ENCODE results near the gene INKA1. TPM values are rescaled to one million over a fixed set of nuclear protein-coding genes. Genes with fewer than 3 reads are reported as not detected.
"Not testable (repeated sequence)": the region's sequence is repeated elsewhere in the genome, so short reads cannot be mapped to it uniquely, and the experiment has no call there.

INKA1 gene
- total and polyA plus RNA-seq, 7 experiments from 2014 or later, result 0.65 to 2.2 (median 1.6) TPM

DNA sequence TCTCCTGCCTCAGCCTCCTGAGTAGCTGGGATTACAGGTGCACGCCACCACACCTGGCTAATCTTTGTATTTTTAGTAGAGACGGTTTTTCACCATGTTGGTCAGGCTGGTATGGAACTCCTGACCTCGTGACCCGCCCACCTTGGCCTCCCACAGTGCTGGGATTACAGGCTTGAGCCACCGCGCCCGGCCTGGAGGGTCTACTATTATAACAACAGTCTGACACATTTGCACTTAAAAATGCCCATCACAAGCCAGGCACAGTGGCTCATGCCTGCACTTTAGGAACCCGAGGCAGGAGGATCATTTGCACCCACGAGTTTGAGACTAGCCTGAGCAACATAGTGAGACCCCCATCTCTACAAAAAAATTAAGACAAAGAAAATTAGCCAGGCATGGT is 20.8 kb upstream of the INKA1 start:
- ATAC-seq; H3K27me3 ChIP-seq (ENCODE audit: control insufficient read depth in 2 of 2, insufficient read depth in 2 of 2, low read length in 2 of 2); H3K4me3 ChIP-seq (ENCODE audit: low read length); H3K9me3 Mint-ChIP-seq; H3K27me3 Mint-ChIP-seq; H3K27ac ChIP-seq (ENCODE audit: low read depth, low read length); DNase-seq; H3K9me3 ChIP-seq (ENCODE audit: control insufficient read depth in 2 of 3, low read length in 3 of 3); intact Hi-C loops (cut with micrococcal nuclease): not testable (repeated sequence)
- H3K4me3 Mint-ChIP-seq, result peak overlapping the region in 5 of 10 donors; percentile 6 to 61 (median 25)
- Histone ChIP-seq H3K36me3 (ENCODE audit: control insufficient read depth in 2 of 3, insufficient read depth in 3 of 3, low read length in 3 of 3) (peaks cover 0 to 14% (median 0%) of the 10 kb centered on the region in 3 experiments), H3K4me1 (ENCODE audit: control insufficient read depth in 2 of 2, insufficient read depth in 2 of 2, low read length in 2 of 2) (peaks cover 15 to 19% of the 10 kb centered on the region in 2 donors)
- H3K27ac Mint-ChIP-seq, result peak overlapping the region in 2 of 9 donors; percentile 5 to 80
- peaks cover 0 to 24% (median 11%) of the 10 kb centered on the region in 5 donors for H3K36me3 Mint-ChIP-seq
- ChIA-PET CTCF (interaction anchor here (0.7 to 1.5 kb wide), 3 partner anchors 19 to 58 kb away, joined by 3 to 5 read pairs (median 4); no protein-coding TSS in a partner anchor), POLR2A (interaction anchor here (1.3 kb wide), 1 partner anchor 58 kb away, joined by 3 read pairs; the partner anchor contains the start of gene GMPPB)
- peaks cover 37 to 72% (median 50%) of the 10 kb centered on the region in 7 donors for H3K4me1 Mint-ChIP-seq

DNA sequence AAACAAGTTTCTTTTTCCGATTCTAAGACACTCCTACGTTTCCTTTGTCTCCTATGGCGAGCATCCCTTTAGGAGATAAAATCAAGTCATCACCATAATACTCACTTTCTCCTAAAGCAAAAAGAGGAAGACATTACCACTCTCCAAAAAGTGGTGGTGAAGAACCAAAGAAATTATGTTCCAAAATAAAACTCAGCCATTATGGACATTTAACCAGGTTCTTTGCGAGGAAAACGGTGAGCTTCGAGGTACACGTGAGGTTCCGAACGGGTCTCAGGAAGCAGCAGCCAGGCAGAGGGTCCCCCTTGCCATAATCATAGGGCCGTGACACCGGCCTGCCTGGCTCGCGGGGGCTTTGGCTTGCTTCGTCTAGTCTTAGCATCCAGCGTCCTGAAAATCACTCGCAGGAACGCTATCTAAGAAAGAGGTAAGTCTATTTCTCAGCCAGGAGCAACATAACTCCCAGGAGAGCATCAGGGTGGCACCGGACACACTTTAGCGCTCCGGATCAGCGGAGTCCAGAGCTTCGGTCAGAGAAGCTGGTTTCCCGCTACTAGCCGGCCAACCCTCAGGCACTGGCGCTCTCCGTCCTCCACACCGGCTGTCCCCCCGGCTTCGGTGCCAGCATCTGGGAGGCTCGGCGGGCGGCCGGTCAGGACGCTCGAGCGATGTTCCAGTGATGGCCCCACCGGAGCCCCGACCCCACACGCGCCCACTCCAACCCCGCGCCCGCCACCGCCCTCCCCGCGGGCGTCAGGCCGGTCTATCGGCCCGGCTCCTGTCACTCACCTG is 17.3 kb upstream of the INKA1 start:
- peaks cover 0 to 4% (median 0%) of the 10 kb centered on the region in 11 donors for H3K9me3 Mint-ChIP-seq
- ChIA-PET CTCF (interaction anchor here (0.6 to 2.1 kb wide), 2 partner anchors 17 to 232 kb away, joined by 3 to 10 read pairs; partner anchors contain the start of gene INKA1), POLR2A (interaction anchor here (0.6 to 4.1 kb wide), 8 partner anchors 11 to 107 kb away, joined by 3 to 25 read pairs (median 4); partner anchors contain the start of genes AMIGO3, GMPPB and INKA1)
- H3K27me3 Mint-ChIP-seq, result peaks cover 0 to 6% (median 0%) of the 10 kb centered on the region in 5 donors
- DNase-seq, result peak in 4 of 9 donors; percentile 39 to 44 (median 40)
- H3K4me1 Mint-ChIP-seq, result peaks cover 21 to 56% (median 39%) of the 10 kb centered on the region in 7 donors
- H3K36me3 ChIP-seq (ENCODE audit: control insufficient read depth in 2 of 3, insufficient read depth in 3 of 3, low read length in 3 of 3), result peaks cover 0 to 12% (median 0%) of the 10 kb centered on the region in 3 experiments
- ATAC-seq, result peak; percentile 27
- H3K4me1 ChIP-seq (ENCODE audit: control insufficient read depth in 2 of 2, insufficient read depth in 2 of 2, low read length in 2 of 2), result peaks cover 12% of the 10 kb centered on the region in 2 donors
- H3K27ac Mint-ChIP-seq, result peak overlapping the region; percentile 82 to 100 (median 93)
- H3K4me3 Mint-ChIP-seq, result peak overlapping the region; percentile 91 to 99 (median 94)
- H3K9me3 ChIP-seq (ENCODE audit: control insufficient read depth in 2 of 3, low read length in 3 of 3), result no peaks in the 10 kb centered on the region
- H3K36me3 Mint-ChIP-seq, result peaks cover 0 to 16% (median 4%) of the 10 kb centered on the region in 5 donors
- peak overlapping the region; percentile 95 for H3K27ac ChIP-seq (ENCODE audit: low read depth, low read length)
- intact Hi-C loops (cut with micrococcal nuclease), result loop anchor here (1.0 to 5.0 kb wide), 12 partner anchors 17 to 514 kb away; partner anchors contain the start of genes GMPPB (in 2 of the 2), AMIGO3 (in 1 of the 2), APEH (in 1 of the 2) and DAG1 (in 1 of the 2)
- H3K27me3 ChIP-seq (ENCODE audit: control insufficient read depth in 2 of 2, insufficient read depth in 2 of 2, low read length in 2 of 2), result no peaks in the 10 kb centered on the region
- peak overlapping the region; percentile 80 for H3K4me3 ChIP-seq (ENCODE audit: low read length)

DNA sequence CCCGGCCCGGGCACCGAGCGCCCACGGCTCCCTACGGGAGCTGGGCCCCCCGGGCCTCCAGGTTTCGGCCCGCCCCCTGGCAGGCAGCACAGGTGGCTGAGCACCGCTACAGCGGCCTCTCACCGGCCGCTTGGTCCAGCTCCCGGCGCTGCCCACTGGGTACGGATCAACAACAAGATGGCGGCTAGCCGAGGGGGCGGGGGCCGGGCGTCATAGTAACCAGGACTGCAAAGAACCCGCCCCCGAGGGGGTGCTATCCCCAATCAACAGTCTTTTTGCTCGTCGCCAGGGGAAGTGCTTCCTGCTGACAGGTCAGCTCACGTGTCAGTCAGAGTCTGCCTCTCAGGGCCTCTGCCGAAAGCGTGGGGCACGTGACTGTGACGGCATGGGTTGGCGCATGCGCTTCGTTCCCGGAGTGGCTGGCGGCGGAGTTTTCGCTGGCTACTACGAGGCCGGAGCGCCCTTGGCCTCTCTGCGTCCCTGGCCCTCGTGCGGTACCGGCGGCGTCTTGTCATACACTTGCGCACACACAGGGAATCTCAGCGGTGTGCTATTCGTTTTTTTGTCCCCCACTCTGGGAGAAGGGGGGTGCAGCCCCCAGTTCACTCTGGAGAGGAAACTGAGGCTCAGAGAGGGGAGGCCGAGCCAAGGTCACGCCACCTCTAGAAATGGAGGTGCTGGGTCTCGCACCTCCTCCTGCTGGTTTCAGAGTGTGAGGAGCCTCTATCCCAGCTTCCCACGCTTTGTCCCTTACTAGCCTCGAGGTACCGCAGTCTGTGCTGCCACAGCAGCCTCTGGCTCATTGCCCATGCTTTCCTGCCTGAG is 16.5 kb upstream of the INKA1 start, which contains the start of gene IP6K1:
Gene IP6K1 (minus strand): TSS at position 186 of the 825 bp plus-strand sequence. CDS start 38,502 bp downstream, outside the sequence.
- Histone ChIP-seq H3K27me3 (ENCODE audit: control insufficient read depth in 2 of 2, insufficient read depth in 2 of 2, low read length in 2 of 2) (no peaks in the 10 kb centered on the region), H3K36me3 (ENCODE audit: control insufficient read depth in 2 of 3, insufficient read depth in 3 of 3, low read length in 3 of 3) (peaks cover 0 to 9% (median 0%) of the 10 kb centered on the region in 3 experiments), H3K27ac (ENCODE audit: low read depth, low read length) (peak within 1 kb of the TSS; percentile 95), H3K4me1 (ENCODE audit: control insufficient read depth in 2 of 2, insufficient read depth in 2 of 2, low read length in 2 of 2) (peaks cover 9 to 12% of the 10 kb centered on the region in 2 donors), H3K4me3 (ENCODE audit: low read length) (peak within 1 kb of the TSS; percentile 80), H3K9me3 (ENCODE audit: control insufficient read depth in 2 of 3, low read length in 3 of 3) (no peaks in the 10 kb centered on the region)
- peaks cover 0 to 14% (median 0%) of the 10 kb centered on the region in 5 donors for H3K36me3 Mint-ChIP-seq
- H3K27me3 Mint-ChIP-seq, result peaks cover 0 to 6% (median 0%) of the 10 kb centered on the region in 5 donors
- POLR2A ChIA-PET, result interaction anchor here (0.6 to 4.1 kb wide), 10 partner anchors 12 to 513 kb away, joined by 3 to 25 read pairs (median 4); partner anchors contain the start of genes AMIGO3, GMPPB, HYAL3 and INKA1
- DNase-seq (peak; percentile 90 to 100 (median 99)), ATAC-seq (peak; percentile 99)
- H3K27ac Mint-ChIP-seq, result peak within 1 kb of the TSS; percentile 96 to 100 (median 99)
- CTCF ChIA-PET, result interaction anchor here (1.0 to 2.1 kb wide), 3 partner anchors 16 to 53 kb away, joined by 3 to 10 read pairs (median 5); partner anchors contain the start of gene INKA1
- peak within 1 kb of the TSS; percentile 91 to 99 (median 94) for H3K4me3 Mint-ChIP-seq
- peaks cover 13 to 48% (median 32%) of the 10 kb centered on the region in 7 donors for H3K4me1 Mint-ChIP-seq
- peaks cover 0 to 4% (median 0%) of the 10 kb centered on the region in 11 donors for H3K9me3 Mint-ChIP-seq
- intact Hi-C loops (cut with micrococcal nuclease), result loop anchor here (1.0 to 5.0 kb wide), 12 partner anchors 16 to 513 kb away; partner anchors contain the start of genes GMPPB (in 2 of the 2), AMIGO3 (in 1 of the 2), APEH (in 1 of the 2) and DAG1 (in 1 of the 2)

DNA sequence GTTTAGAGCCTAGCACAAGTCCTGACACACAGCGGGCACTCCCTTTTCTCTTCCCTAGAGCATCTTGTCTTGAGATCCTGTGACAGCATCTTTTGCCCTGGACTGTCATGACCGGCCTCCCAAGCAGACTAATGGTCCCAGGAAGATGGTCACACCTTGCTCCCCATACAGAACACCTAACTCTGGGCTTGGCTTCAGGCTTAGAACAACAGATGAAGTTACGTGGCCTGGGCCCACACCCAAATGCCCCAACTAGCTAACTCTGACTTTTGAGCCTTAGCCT is 15.9 kb upstream of the INKA1 start:
- Histone ChIP-seq H3K36me3 (ENCODE audit: control insufficient read depth in 2 of 3, insufficient read depth in 3 of 3, low read length in 3 of 3) (peaks cover 0 to 6% (median 0%) of the 10 kb centered on the region in 3 experiments), H3K4me3 (ENCODE audit: low read length) (peak overlapping the region; percentile 80), H3K4me1 (ENCODE audit: control insufficient read depth in 2 of 2, insufficient read depth in 2 of 2, low read length in 2 of 2) (peaks cover 9 to 12% of the 10 kb centered on the region in 2 donors), H3K27me3 (ENCODE audit: control insufficient read depth in 2 of 2, insufficient read depth in 2 of 2, low read length in 2 of 2) (no peaks in the 10 kb centered on the region), H3K9me3 (ENCODE audit: control insufficient read depth in 2 of 3, low read length in 3 of 3) (no peaks in the 10 kb centered on the region), H3K27ac (ENCODE audit: low read depth, low read length) (peak overlapping the region; percentile 95)
- POLR2A ChIA-PET, result interaction anchor here (0.5 to 4.1 kb wide), 5 partner anchors 16 to 1547 kb away, joined by 3 to 25 read pairs (median 3); partner anchors contain the start of genes GMPPB and INKA1
- DNase-seq, result no peak
- CTCF ChIA-PET, result interaction anchor here (1.0 to 2.1 kb wide), 3 partner anchors 15 to 52 kb away, joined by 3 to 10 read pairs (median 5); partner anchors contain the start of gene INKA1
- Mint-ChIP-seq H3K27ac (peak overlapping the region; percentile 96 to 100 (median 99)), H3K9me3 (peaks cover 0 to 4% (median 0%) of the 10 kb centered on the region in 11 donors), H3K36me3 (peaks cover 0 to 14% (median 0%) of the 10 kb centered on the region in 5 donors), H3K4me3 (peak overlapping the region; percentile 91 to 99 (median 94)), H3K4me1 (peaks cover 13 to 47% (median 32%) of the 10 kb centered on the region in 7 donors), H3K27me3 (peaks cover 0 to 6% (median 0%) of the 10 kb centered on the region in 5 donors)
- ATAC-seq, result no peak
- intact Hi-C loops (cut with micrococcal nuclease), result loop anchor here (2.0 to 5.0 kb wide), 4 partner anchors 50 to 450 kb away; partner anchors contain the start of genes GNAI2 (in 1 of the 2), RBM5 (in 1 of the 2) and USP4 (in 1 of the 2)

DNA sequence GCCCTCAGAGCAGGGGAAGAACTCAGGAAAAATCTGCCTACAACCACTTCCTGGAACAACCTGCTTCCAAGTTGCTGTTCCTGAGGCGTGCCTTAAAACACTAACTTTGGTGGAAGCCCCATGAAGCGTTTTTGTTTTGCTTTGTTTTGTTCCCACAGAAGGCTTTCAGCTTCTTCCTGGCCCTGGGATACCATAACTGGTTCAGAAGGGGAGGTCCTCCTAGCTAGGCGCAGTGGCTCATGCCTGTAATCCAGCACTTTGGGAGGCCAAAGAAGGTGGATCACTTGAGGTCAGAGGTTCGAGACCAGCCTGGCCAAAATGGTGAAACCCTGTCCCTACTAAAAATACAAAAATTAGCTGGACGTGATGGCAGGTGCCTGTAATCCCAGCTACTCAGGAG is 15.5 kb upstream of the INKA1 start:
- Mint-ChIP-seq H3K4me1 (peaks cover 13 to 43% (median 32%) of the 10 kb centered on the region in 7 donors), H3K4me3 (peak overlapping the region in 8 of 10 donors; percentile 9 to 99 (median 94)), H3K27ac (peak overlapping the region in 8 of 9 donors; percentile 86 to 100 (median 99)), H3K27me3 (peaks cover 0 to 6% (median 0%) of the 10 kb centered on the region in 5 donors), H3K9me3 (peaks cover 0 to 4% (median 0%) of the 10 kb centered on the region in 11 donors), H3K36me3 (peaks cover 0 to 12% (median 0%) of the 10 kb centered on the region in 5 donors)
- intact Hi-C loops (cut with micrococcal nuclease), result loop anchor here (2.0 to 5.0 kb wide), 4 partner anchors 50 to 450 kb away; partner anchors contain the start of genes GNAI2 (in 1 of the 2), RBM5 (in 1 of the 2) and USP4 (in 1 of the 2)
- ChIA-PET POLR2A (interaction anchor here (0.5 to 4.1 kb wide), 6 partner anchors 15 to 1547 kb away, joined by 3 to 25 read pairs (median 3); partner anchors contain the start of genes GMPPB and INKA1), CTCF (interaction anchor here (0.7 to 2.1 kb wide), 4 partner anchors 15 to 57 kb away, joined by 3 to 10 read pairs (median 4); partner anchors contain the start of gene INKA1)
- no peak for DNase-seq
- H3K4me3 ChIP-seq (ENCODE audit: low read length), result no peak overlapping the region
- H3K36me3 ChIP-seq (ENCODE audit: control insufficient read depth in 2 of 3, insufficient read depth in 3 of 3, low read length in 3 of 3), result peaks cover 0 to 6% (median 0%) of the 10 kb centered on the region in 3 experiments
- H3K4me1 ChIP-seq (ENCODE audit: control insufficient read depth in 2 of 2, insufficient read depth in 2 of 2, low read length in 2 of 2), result peaks cover 9% of the 10 kb centered on the region in 2 donors
- ATAC-seq, result no peak
- H3K9me3 ChIP-seq (ENCODE audit: control insufficient read depth in 2 of 3, low read length in 3 of 3), result no peaks in the 10 kb centered on the region
- H3K27me3 ChIP-seq (ENCODE audit: control insufficient read depth in 2 of 2, insufficient read depth in 2 of 2, low read length in 2 of 2), result no peaks in the 10 kb centered on the region
- no peak overlapping the region for H3K27ac ChIP-seq (ENCODE audit: low read depth, low read length)
